ENCODE data around the gene FASTK. TPM values are rescaled to one million over a fixed set of nuclear protein-coding genes. Genes with fewer than 3 reads are reported as not detected.

FASTK gene
- total RNA-seq, 4 donors from 2014 or later: 121 to 241 (median 144) TPM

DNA sequence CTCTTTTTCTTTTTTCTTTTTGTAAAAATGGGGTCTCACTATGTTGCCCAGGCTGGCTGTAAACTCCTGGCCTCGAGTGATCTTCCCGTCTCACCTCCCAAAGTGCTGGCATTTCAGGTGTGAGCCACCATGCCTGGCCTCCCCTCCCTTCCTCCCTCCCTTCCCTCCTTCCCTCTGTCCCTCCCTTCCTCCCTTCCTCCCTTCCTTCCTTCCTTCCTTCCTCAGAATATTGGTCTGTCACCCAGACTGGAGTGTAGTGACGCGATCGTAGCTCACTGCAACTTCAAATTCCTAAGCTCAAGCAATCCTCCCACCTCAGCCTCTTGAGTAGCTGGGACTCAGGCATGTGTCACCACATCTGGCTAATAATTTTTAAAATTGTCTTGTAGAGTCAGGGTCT lies 14.1 kb upstream of the FASTK start:
- WGBS, 2 donors (ENCODE audit: low coverage in 1 of 2): 86 to 90% methylated on average over 5 of the region's 5 CpGs
- H3K4me1 ChIP-seq: peaks cover 5 to 27% (median 14%) of the 10 kb centered on the region in 4 donors
- in situ Hi-C loops (cut with MboI; ENCODE audit: low pct_ligation_motif_present in 1 of 4, low pct_unique_long_range_greater_than_20kb in 1 of 4, low sequenced_read_pairs in 3 of 4): no loop called here
- H3K27ac ChIP-seq: no peak overlapping the region
- no peaks in the 10 kb centered on the region for H3K36me3 ChIP-seq
- no peak for DNase-seq
- TF ChIP-seq, protein P1, sequence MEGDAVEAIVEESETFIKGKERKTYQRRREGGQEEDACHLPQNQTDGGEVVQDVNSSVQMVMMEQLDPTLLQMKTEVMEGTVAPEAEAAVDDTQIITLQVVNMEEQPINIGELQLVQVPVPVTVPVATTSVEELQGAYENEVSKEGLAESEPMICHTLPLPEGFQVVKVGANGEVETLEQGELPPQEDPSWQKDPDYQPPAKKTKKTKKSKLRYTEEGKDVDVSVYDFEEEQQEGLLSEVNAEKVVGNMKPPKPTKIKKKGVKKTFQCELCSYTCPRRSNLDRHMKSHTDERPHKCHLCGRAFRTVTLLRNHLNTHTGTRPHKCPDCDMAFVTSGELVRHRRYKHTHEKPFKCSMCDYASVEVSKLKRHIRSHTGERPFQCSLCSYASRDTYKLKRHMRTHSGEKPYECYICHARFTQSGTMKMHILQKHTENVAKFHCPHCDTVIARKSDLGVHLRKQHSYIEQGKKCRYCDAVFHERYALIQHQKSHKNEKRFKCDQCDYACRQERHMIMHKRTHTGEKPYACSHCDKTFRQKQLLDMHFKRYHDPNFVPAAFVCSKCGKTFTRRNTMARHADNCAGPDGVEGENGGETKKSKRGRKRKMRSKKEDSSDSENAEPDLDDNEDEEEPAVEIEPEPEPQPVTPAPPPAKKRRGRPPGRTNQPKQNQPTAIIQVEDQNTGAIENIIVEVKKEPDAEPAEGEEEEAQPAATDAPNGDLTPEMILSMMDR (IDR thresholded peaks at IDR 0.05): no peak
- no peak for TF ChIP-seq POLR2A (IDR thresholded peaks at IDR 0.05)
- no peak for TF ChIP-seq POLR2AphosphoS5 (IDR thresholded peaks at IDR 0.05)
- no peak for TF ChIP-seq EP300 (IDR thresholded peaks at IDR 0.05; ENCODE audit: low read depth)
- intact Hi-C loops (cut with DNase I; ENCODE audit: low total_unique reads): loop anchor here (5.0 kb wide), 1 partner anchor 482 kb away; no protein-coding TSS in a partner anchor
- no peaks in the 10 kb centered on the region for H3K27me3 ChIP-seq
- H3K4me3 ChIP-seq: no peak overlapping the region
- no peaks in the 10 kb centered on the region for H3K9me3 ChIP-seq

DNA sequence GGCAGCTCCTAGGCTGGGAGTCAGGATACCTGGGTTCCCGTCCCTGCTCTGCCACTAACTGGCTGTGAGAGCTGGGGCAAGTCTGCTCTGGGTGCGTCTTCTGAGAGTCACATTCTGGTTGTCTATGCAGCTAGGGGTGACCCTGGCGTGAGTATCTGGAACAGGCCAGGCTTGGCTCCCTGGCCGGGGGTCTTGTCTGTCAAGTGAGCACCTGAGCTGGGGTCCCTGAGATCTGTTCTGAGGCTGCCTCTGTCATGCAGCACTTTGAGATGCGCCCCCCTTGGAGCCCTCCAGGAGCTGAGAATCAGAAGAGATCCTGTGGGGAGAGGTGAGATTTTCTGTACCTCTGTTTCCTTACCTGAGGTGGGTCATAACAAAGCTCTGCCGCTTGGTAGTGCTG lies 13.1 kb upstream of the FASTK start:
- TF ChIP-seq EP300 (IDR thresholded peaks at IDR 0.05; ENCODE audit: low read depth) (no peak), POLR2AphosphoS5 (IDR thresholded peaks at IDR 0.05) (no peak), POLR2A (IDR thresholded peaks at IDR 0.05) (no peak)
- TF ChIP-seq, protein P1 (IDR thresholded peaks at IDR 0.05): no peak
- Histone ChIP-seq H3K9me3 (no peaks in the 10 kb centered on the region), H3K4me1 (peaks cover 9 to 33% (median 23%) of the 10 kb centered on the region in 4 donors), H3K27me3 (no peaks in the 10 kb centered on the region), H3K4me3 (no peak overlapping the region), H3K36me3 (no peaks in the 10 kb centered on the region), H3K27ac (no peak overlapping the region)
- intact Hi-C loops (cut with DNase I; ENCODE audit: low total_unique reads) (loop anchor here (5.0 kb wide), 1 partner anchor 481 kb away; no protein-coding TSS in a partner anchor), in situ Hi-C loops (cut with MboI; ENCODE audit: low pct_ligation_motif_present in 1 of 4, low pct_unique_long_range_greater_than_20kb in 1 of 4, low sequenced_read_pairs in 3 of 4) (no loop called here)
- 94% methylated on average over 6 of the region's 6 CpGs; no CpG with 5 or more reads in 1 of the 2 donors for WGBS, 2 donors (ENCODE audit: low coverage in 1 of 2)
- DNase-seq: no peak

DNA sequence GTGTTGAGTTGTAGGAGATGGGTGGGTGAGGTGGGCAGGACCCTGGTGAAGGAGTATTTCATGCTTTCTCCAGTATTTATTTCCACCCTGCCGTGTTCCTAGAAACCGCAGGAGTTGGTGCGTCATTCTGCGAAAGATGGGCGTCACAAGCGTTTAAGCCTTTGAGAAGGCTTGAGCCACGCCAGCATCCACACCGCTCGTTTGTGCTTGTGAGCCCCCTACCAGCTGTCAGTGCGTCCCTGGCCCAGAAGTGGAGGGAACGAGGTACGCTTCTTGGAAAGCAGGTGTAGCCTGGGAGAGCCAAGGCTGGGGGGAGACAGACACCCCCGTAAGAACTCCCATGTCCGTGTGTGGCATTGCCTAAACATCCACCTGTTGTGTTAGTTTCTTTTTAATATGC lies 11.4 kb upstream of the FASTK start:
- in situ Hi-C loops (cut with MboI; ENCODE audit: low pct_ligation_motif_present in 1 of 4, low pct_unique_long_range_greater_than_20kb in 1 of 4, low sequenced_read_pairs in 3 of 4): no loop called here
- TF ChIP-seq POLR2A (IDR thresholded peaks at IDR 0.05): no peak
- no peak for TF ChIP-seq POLR2AphosphoS5 (IDR thresholded peaks at IDR 0.05)
- TF ChIP-seq EP300 (IDR thresholded peaks at IDR 0.05; ENCODE audit: low read depth): no peak
- TF ChIP-seq, protein P1 (IDR thresholded peaks at IDR 0.05): no peak
- 76 to 85% methylated on average over 5 to 14 of the region's 14 CpGs for WGBS, 2 donors (ENCODE audit: low coverage in 1 of 2)
- DNase-seq: no peak
- peaks cover 20 to 50% (median 36%) of the 10 kb centered on the region in 4 donors for H3K4me1 ChIP-seq
- H3K27me3 ChIP-seq: no peaks in the 10 kb centered on the region
- H3K4me3 ChIP-seq: no peak overlapping the region
- intact Hi-C loops (cut with DNase I; ENCODE audit: low total_unique reads): loop anchor here (5.0 kb wide), 1 partner anchor 480 kb away; no protein-coding TSS in a partner anchor
- H3K9me3 ChIP-seq: no peaks in the 10 kb centered on the region
- H3K27ac ChIP-seq: peak overlapping the region in 1 of 4 donors; percentile 11
- no peaks in the 10 kb centered on the region for H3K36me3 ChIP-seq

DNA sequence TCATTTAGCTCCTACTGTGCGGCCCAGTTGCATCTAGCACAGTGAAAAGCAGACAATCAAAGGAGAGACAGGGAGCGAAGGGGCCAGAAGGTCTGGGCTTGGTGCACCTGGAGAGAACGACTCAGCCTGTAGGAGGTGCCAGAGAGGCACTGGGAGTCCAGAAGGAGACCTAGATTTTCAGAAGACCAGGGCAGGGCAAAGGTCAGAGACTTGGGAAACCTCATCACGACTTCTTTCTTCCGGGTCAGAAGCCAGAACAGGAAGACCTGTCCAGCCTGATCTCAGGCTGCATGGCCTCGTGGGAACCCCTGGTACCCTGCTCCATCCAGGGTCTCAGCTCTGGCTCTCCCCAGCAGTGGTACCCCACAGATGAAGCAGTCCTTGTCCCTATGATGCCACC lies 10.8 kb upstream of the FASTK start:
- Histone ChIP-seq H3K27me3 (no peaks in the 10 kb centered on the region), H3K9me3 (no peaks in the 10 kb centered on the region), H3K4me3 (no peak overlapping the region), H3K36me3 (no peaks in the 10 kb centered on the region), H3K4me1 (peaks cover 20 to 50% (median 36%) of the 10 kb centered on the region in 4 donors), H3K27ac (peak overlapping the region in 1 of 4 donors; percentile 11)
- DNase-seq: peak; percentile 69
- in situ Hi-C loops (cut with MboI; ENCODE audit: low pct_ligation_motif_present in 1 of 4, low pct_unique_long_range_greater_than_20kb in 1 of 4, low sequenced_read_pairs in 3 of 4): no loop called here
- intact Hi-C loops (cut with DNase I; ENCODE audit: low total_unique reads): loop anchor here (5.0 kb wide), 1 partner anchor 479 kb away; no protein-coding TSS in a partner anchor
- TF ChIP-seq POLR2A (IDR thresholded peaks at IDR 0.05) (no peak), POLR2AphosphoS5 (IDR thresholded peaks at IDR 0.05) (no peak), EP300 (IDR thresholded peaks at IDR 0.05; ENCODE audit: low read depth) (no peak)
- TF ChIP-seq, protein P1 (IDR thresholded peaks at IDR 0.05): peak; percentile 43 to 58 (median 52)
- WGBS, 2 donors (ENCODE audit: low coverage in 1 of 2): 43% methylated on average over 6 of the region's 6 CpGs; no CpG with 5 or more reads in 1 of the 2 donors
